DND-41 (cell line): ENCODE measurements around the gene CAVIN2.

Experiments used
- ATAC-seq: fragments of 200-7000 bp; cut with Tn5 transposase; 3 replicates; pipeline ENCODE4 v1.9.1; 2021; ENCODE audit warnings: low read depth; ENCODE audit not compliant: insufficient read depth
- DNase-seq: peaks from one replicate; pipeline ENCODE4 v3.0.0-alpha.2; 2020
- H2AFZ ChIP-seq: 2 replicates; pipeline ENCODE4 v1.6.0; 2012; ENCODE audit warnings: low read depth, low read length
- H3K27ac ChIP-seq: 2 replicates; pipeline ENCODE4 v1.5.1; 2012; ENCODE audit warnings: low read length, inconsistent platforms
- H3K27me3 ChIP-seq: fragments of 200-600 bp; sonication (generic); 2 replicates; pipeline ENCODE4 v1.6.0; 2012; ENCODE audit warnings: low read length, mild to moderate bottlenecking, inconsistent platforms; ENCODE audit not compliant: insufficient read depth, poor library complexity
- H3K36me3 ChIP-seq: 2 replicates; pipeline ENCODE4 v1.5.1; 2012; ENCODE audit warnings: low read length, inconsistent platforms; ENCODE audit not compliant: insufficient read depth
- H3K4me1 ChIP-seq: 2 replicates; pipeline ENCODE4 v1.5.1; 2012; ENCODE audit warnings: mild to moderate bottlenecking, low read length; ENCODE audit not compliant: insufficient read depth
- H3K4me2 ChIP-seq: 2 replicates; pipeline ENCODE4 v1.6.0; 2012; ENCODE audit warnings: mild to moderate bottlenecking, moderate library complexity, low read length, inconsistent platforms; ENCODE audit not compliant: insufficient read depth
- H3K4me3 ChIP-seq, 2 experiments: fragments of 200-600 bp in 1 of 2; shearing (Covaris generic) in 1 of 2; 2 replicates each; pipeline ENCODE4 v1.5.1; 2012 to 2016; ENCODE audit warnings: inconsistent platforms in 2 of 2, low read length in 2 of 2, mild to moderate bottlenecking in 2 of 2, low read depth in 1 of 2, moderate library complexity in 1 of 2
- H3K79me2 ChIP-seq: 2 replicates; pipeline ENCODE4 v1.6.0; 2012; ENCODE audit warnings: low read length, inconsistent platforms; ENCODE audit not compliant: insufficient read depth
- H3K9ac ChIP-seq: 2 replicates; pipeline ENCODE4 v1.6.0; 2012; ENCODE audit warnings: low read depth, mild to moderate bottlenecking, inconsistent platforms, low read length, moderate library complexity
- H3K9me3 ChIP-seq: 2 replicates; pipeline ENCODE4 v1.5.1; 2012; ENCODE audit warnings: low read length, moderate library complexity, mild to moderate bottlenecking, inconsistent platforms; ENCODE audit not compliant: insufficient read depth, severe bottlenecking
- H4K20me1 ChIP-seq: 2 replicates; pipeline ENCODE4 v1.6.0; 2012; ENCODE audit warnings: low read length; ENCODE audit not compliant: insufficient read depth
- EZH2 ChIP-seq: IDR thresholded peaks from 3 replicates; pipeline ENCODE4 v1.6.1; 2012; ENCODE audit warnings: borderline replicate concordance, low read depth, mild to moderate bottlenecking, moderate library complexity, low read length, inconsistent platforms; ENCODE audit not compliant: severe bottlenecking
- TF ChIP-seq, protein P1 (sequence below): IDR thresholded peaks from 2 replicates; pipeline ENCODE4 v1.5.1; 2012; ENCODE audit warnings: borderline replicate concordance, low read length, moderate library complexity, mild to moderate bottlenecking; ENCODE audit not compliant: poor library complexity, severe bottlenecking; ENCODE audit errors: extremely low read depth

Gene CAVIN2

DNA sequence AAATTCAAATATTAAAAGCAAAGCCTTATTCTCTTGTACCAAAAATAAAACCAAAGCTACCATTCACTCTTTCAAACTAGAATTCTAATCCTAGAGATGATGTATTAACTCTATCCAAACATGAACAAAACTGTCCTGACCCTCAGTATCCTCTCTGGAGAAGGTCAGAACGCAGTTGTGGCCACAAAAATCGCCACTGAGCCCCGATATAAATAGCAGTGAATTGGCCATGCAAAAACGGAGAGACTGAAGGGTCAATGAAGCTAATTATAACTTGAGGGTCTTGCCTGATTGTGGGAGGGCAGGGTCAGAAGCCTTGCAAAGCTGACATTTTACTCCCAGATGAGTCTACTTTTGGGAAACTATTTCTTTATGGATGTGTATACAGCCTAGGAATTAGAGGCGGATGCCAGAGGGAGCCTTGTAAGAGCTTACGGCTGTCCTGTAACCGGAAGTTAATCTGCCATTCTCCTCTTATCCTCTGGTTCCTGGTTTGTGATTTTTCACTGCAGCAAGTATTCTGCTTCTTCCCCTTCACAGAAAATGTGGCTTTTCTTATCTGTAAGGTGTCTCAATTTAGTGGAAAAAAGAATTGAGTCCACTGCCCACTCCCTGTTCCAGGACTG, 28.1 kb downstream of the CAVIN2 start:
- Histone ChIP-seq H3K4me2 (no peak overlapping the region), H2AFZ (no peak overlapping the region), H3K79me2 (no peaks in the 10 kb centered on the region), H3K9me3 (no peaks in the 10 kb centered on the region), H3K36me3 (no peaks in the 10 kb centered on the region), H3K4me1 (no peaks in the 10 kb centered on the region), H4K20me1 (no peaks in the 10 kb centered on the region), H3K27me3 (peaks cover 35% of the 10 kb centered on the region), H3K9ac (no peak overlapping the region), H3K27ac (no peak overlapping the region), H3K4me3 (no peak overlapping the region)
- DNase-seq: no peak
- no peak for TF ChIP-seq EZH2
- TF ChIP-seq, protein P1, sequence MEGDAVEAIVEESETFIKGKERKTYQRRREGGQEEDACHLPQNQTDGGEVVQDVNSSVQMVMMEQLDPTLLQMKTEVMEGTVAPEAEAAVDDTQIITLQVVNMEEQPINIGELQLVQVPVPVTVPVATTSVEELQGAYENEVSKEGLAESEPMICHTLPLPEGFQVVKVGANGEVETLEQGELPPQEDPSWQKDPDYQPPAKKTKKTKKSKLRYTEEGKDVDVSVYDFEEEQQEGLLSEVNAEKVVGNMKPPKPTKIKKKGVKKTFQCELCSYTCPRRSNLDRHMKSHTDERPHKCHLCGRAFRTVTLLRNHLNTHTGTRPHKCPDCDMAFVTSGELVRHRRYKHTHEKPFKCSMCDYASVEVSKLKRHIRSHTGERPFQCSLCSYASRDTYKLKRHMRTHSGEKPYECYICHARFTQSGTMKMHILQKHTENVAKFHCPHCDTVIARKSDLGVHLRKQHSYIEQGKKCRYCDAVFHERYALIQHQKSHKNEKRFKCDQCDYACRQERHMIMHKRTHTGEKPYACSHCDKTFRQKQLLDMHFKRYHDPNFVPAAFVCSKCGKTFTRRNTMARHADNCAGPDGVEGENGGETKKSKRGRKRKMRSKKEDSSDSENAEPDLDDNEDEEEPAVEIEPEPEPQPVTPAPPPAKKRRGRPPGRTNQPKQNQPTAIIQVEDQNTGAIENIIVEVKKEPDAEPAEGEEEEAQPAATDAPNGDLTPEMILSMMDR: no peak
- ATAC-seq: no peak

- no peak for ATAC-seq
Observed at GRCh38 chr2:191818133-191818532, 28.8 kb downstream of the CAVIN2 start.

DNA sequence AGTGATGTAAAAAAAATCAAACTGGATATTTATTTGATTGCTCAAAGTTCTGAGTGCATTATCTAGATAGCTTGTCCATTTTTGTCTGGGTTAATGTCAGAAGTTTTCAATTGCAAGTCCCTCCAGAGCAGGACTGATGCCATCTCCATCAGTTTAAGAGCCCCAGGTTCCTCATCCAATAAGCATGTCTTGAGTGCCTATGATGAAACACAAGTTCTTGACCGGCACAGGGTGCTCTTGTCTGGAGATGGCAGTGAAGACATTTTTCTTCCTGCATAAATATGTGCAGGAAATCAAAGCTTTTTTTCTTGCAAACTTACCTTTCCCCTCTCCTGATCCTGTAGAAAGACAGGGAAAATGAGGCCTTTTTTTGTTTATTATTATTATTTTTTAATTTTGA, 31.9 kb downstream of the CAVIN2 start:
- Histone ChIP-seq H3K27me3 (peaks cover 38% of the 10 kb centered on the region), H3K27ac (no peak overlapping the region), H3K4me2 (no peak overlapping the region), H3K79me2 (no peaks in the 10 kb centered on the region), H2AFZ (no peak overlapping the region), H3K36me3 (no peaks in the 10 kb centered on the region), H3K4me3 (no peak overlapping the region), H3K4me1 (no peaks in the 10 kb centered on the region), H3K9ac (no peak overlapping the region), H3K9me3 (no peaks in the 10 kb centered on the region), H4K20me1 (no peaks in the 10 kb centered on the region)
- no peak for TF ChIP-seq EZH2
- TF ChIP-seq, protein P1: no peak
- DNase-seq (no peak), ATAC-seq (no peak)

More at GRCh38 chr2:191818133-191818532, 28.8 kb downstream of the CAVIN2 start:
- H4K20me1 ChIP-seq: no peaks in the 10 kb centered on the region
- no peaks in the 10 kb centered on the region for H3K9me3 ChIP-seq
- no peak overlapping the region for H2AFZ ChIP-seq
- TF ChIP-seq, protein P1: no peak
- no peak for TF ChIP-seq EZH2
- H3K4me1 ChIP-seq: no peaks in the 10 kb centered on the region
- peaks cover 35% of the 10 kb centered on the region for H3K27me3 ChIP-seq
- DNase-seq: no peak
- H3K27ac ChIP-seq: no peak overlapping the region
- H3K9ac ChIP-seq: no peak overlapping the region
- no peak overlapping the region for H3K4me2 ChIP-seq
- H3K36me3 ChIP-seq: no peaks in the 10 kb centered on the region
- H3K79me2 ChIP-seq: no peaks in the 10 kb centered on the region
- H3K4me3 ChIP-seq: no peak overlapping the region

- Histone ChIP-seq H4K20me1 (no peaks in the 10 kb centered on the region), H3K4me1 (no peaks in the 10 kb centered on the region), H3K4me3 (no peak overlapping the region), H3K27me3 (peaks cover 27% of the 10 kb centered on the region), H3K9me3 (no peaks in the 10 kb centered on the region), H3K9ac (no peak overlapping the region), H3K27ac (no peak overlapping the region), H3K4me2 (no peak overlapping the region), H2AFZ (no peak overlapping the region), H3K36me3 (no peaks in the 10 kb centered on the region), H3K79me2 (no peaks in the 10 kb centered on the region)
- DNase-seq: no peak
- ATAC-seq: no peak
- TF ChIP-seq, protein P1: no peak
- no peak for TF ChIP-seq EZH2
Observed at GRCh38 chr2:191813943-191814342, 32.9 kb downstream of the CAVIN2 start.
